D721Med (cell line): ENCODE measurements around the gene AGAP1.
A peak's percentile ranks its signal among the peaks of the same experiment; 100 is the strongest.

Experiments used
- DNase-seq: peaks from one replicate; pipeline ENCODE4 v3.0.0; 2011; ENCODE audit warnings: low spot score; ENCODE audit not compliant: insufficient read length
- FAIRE-seq: peaks from 2 replicates; lab custom pipeline; 2011; peaks lifted over from hg19 to GRCh38; lab: Jason Lieb, UNC
- CTCF ChIP-seq: IDR thresholded peaks from 2 replicates; pipeline ENCODE4 v1.5.1; 2012; ENCODE audit warnings: mild to moderate bottlenecking, control low read depth; ENCODE audit not compliant: insufficient read depth; ENCODE audit errors: missing control alignments

The AGAP1 gene

DNA sequence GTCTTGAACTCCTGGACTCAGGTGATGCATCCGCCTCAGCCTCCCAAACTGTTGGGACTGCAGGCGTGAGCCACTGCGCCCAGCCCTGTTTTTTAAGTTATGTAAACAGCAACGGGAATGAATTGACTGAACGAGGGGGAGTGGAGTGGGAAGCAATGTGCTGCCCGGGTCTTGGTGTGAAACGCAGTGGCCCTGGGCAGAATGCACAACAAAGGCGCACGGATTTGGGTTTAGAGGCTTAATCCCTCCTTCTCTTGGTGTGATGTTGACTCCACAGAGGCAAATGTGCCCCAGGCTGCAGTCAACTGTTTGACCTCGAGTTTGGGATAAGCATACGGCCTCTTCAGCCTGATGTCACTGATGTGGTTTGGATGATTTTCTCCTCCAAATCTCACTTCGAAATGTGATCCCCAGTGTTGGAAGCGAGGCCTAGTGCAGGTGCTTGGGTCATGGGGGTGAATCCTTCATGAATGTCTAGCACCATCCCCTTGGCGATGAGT, 97.4 kb downstream of the AGAP1 start:
- DNase-seq = no peak
- no peak for FAIRE-seq
- TF ChIP-seq CTCF = no peak

DNA sequence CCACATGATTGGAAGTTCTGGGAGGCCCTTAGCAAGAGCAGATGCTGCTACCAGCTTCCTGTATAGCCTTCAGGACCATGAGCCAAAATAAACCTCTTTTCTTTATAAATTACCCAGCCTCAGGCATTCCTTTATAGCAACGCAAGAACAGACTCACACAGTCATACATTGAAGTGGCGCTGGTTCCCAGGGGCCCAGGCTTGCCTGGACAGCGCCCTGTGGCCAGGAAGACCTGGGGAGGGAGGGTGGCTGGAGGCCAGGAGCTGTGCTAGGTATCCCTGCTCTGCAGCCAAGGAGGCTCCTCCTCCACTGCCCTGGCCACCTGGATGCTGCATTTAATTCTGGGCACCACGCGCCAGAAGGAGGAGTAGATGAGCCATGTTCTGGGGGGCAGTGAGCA, 98.1 kb downstream of the AGAP1 start:
- TF ChIP-seq CTCF = no peak
- FAIRE-seq (no peak), DNase-seq (no peak)

- DNase-seq (no peak), FAIRE-seq (no peak)
These were observed 98.6 kb downstream of the AGAP1 start for GRCh38 chr2:235592430-235592829.

GRCh38 chr2:235592836-235593235, 99.0 kb downstream of the AGAP1 start:
- DNase-seq (no peak), FAIRE-seq (no peak)
- no peak for TF ChIP-seq CTCF

More at GRCh38 chr2:235592430-235592829, 98.6 kb downstream of the AGAP1 start:
- no peak for TF ChIP-seq CTCF

DNA sequence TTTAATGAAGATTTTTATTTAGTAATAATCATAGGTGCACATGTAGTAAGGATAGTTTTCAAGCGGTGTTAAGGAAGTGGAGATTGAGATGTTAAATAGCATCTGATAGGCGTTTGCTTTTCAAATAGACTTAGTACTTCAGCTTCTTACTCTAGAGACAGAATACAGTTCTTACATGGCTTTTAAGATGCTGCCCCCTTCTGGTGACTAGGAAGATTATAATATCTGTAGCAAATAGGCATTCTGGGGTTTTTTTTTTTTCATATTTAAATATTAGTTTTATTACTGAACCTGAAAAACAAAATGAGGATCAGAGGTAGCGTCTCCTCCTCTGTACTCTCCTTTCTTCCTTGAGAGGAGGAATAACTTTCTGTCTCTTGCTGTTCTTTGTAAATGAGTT, 100.2 kb downstream of the AGAP1 start:
- no peak for DNase-seq
- FAIRE-seq = no peak
- TF ChIP-seq CTCF = peak; percentile 79

DNA sequence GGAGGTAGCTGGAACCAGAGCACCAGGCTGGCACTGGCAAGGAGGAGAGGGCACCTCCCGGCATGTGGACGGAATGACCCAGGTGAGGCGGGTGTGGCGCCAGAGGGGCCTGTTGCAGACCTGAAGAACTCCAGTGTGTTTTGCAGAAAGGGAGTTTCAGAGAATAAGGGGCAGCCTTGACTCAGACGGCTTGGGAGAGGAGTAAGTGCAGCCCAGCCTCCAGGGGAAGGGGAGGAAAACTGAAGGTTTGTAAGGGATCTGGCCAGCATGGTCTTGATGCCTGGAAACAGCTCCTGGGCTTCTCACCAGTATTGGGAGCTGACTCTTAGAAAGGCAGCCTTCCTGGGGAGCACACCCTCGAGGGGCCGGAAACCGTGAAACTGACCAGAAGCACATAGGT, 101.1 kb downstream of the AGAP1 start:
- FAIRE-seq = no peak
- no peak for DNase-seq
- no peak for TF ChIP-seq CTCF

DNA sequence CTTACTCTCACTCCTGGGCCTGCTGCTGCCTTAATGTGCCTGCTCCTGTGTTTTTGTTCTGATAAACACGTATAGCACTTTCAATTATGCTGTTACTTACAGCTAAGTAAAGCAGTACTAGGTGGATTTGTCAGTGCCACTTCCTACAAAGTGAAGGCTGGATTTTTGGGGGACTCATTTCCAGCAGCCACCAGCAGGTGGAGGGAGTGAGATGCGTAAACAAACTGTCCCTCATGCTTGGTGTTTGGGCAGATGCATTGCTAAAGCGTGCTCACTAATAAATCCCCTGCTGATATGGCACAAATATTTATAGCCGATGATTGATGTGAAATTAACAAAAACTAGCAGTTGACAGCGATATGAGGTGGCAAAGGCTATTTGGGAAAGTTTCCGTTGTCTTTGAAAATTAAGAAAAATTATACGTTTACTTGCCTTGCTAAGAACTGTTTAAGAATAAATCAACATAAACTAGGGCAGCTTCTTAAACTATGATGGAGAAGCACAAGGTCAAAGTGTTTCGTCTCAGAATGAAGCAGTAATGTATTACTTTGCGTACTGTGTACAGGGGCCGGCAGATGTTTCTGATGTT, 101.7 kb downstream of the AGAP1 start:
- FAIRE-seq (peak; percentile 95), DNase-seq (peak; percentile 54)
- peak; percentile 93 for TF ChIP-seq CTCF
